Ramos (cell line): ENCODE data around the gene WNT8A.

Experiments
- in situ Hi-C: fragments of 300-500 bp; cut with MboI; formaldehyde crosslinking; loops from one replicate; pipeline ENCODE4 v1.14.3; 2022; ENCODE audit warnings: low sequenced_read_pairs; ENCODE audit not compliant: unreplicated experiment

Gene WNT8A

DNA sequence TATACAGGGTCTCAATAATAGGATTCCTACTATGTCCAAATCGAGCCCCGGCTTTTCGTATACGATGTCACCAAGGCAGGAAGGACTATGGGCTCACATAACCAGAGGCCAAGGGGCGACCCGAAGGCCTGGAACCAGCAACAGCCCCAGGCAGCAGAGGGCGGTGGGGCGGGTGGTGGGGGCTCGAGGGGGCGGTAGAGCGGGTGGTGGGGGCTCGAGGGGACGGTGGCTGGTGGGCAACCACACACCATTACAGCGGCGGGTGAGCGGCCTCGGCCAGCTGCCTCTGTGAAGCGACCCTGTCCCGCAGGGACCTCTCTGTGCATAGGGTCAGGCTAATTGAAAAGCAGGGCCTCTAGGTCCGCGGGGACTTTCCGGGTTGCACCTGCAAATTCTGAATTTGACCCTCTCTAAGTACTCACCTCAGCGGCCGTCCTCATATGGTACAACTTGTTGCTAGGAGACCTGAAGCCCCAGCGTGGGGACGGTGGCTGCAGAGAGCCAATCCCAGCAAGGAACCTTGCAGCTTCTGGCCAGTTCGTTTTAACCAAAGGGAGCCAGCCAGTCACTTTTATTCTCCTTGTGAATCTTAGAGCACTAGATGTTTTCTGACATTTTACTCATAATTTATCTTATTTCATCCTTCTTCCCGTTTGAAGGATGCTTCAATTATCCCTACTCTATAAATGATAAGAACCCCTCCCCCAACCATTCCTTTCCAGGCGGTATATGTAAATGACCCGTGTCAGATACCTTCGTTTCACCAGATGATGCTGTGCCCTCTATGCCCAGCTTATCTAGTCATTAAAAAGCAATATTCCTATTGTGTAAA lies 55.3 kb downstream of the WNT8A start, which contains the start of gene NME5:
Gene NME5 (minus strand): TSS at position 480 of the 832 bp plus-strand sequence. CDS start 648 bp downstream, outside the sequence.
- in situ Hi-C loops = no loop called here

DNA sequence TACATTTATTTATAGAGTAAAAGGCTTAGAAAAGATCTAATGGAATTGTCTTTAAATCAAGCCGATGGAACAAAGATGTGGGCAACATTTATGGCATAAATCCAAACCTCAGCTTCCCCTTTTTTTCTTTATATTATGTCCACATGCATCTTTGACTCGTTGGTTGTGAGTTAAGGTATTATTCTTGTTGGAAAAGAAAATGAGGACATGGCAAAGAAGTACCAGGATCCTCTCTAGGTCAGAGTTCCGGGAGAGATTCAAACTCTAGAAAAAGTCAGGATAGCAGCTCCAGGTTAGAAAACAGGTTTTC lies 55.9 kb downstream of the WNT8A start:
- in situ Hi-C loops = no loop called here

DNA sequence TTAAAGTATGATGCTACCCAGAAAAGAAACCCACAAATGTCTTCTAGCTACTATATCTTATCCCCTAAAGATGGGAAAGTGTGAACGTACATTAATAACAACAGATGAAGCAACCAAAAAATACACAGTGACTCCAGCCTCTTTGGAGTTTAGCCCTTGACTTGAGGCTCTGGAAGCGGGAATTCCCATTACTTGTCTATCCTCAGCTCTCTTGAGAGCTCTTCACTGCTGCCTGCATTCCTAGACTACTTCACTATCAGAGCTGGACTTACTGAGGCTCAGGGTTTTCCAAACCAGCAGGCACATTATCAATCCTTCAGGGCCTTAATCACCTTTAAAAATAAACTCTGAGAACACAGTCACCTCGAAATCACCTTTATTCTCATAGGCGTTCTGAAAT lies 56.4 kb downstream of the WNT8A start:
- in situ Hi-C loops = no loop called here
